Frontal cortex (tissue), 4 donors: ENCODE data around the gene ECSIT. TPM values are rescaled to one million over a fixed set of nuclear protein-coding genes. Genes with fewer than 3 reads are reported as not detected.

Source experiments
- DNase-seq, 2 donors: peaks; one replicate each; pipeline ENCODE4 v3.0.0; 2012; ENCODE audit warnings: low spot score in 2 of 2
- FAIRE-seq: peaks from 2 replicates; lab custom pipeline; 2012; peaks lifted over from hg19 to GRCh38; lab: Jason Lieb, UNC
- small RNA-seq: library from RNA; depleted of rRNA; stranded (forward); fragments of <200 nt; gene quantifications from one replicate; pipeline ENCODE3, GENCODE V24; 2014
- total RNA-seq: library from RNA; depleted of rRNA; stranded (reverse); fragments of >200 nt; gene quantifications from one replicate; pipeline ENCODE4 v1.2.3, GENCODE V29; 2014
- donor health status: control.
- donor health status: control.
- donor health status: control.

Gene ECSIT
- total RNA-seq, 1 donor from 2014 or later = 60.3 TPM

DNA sequence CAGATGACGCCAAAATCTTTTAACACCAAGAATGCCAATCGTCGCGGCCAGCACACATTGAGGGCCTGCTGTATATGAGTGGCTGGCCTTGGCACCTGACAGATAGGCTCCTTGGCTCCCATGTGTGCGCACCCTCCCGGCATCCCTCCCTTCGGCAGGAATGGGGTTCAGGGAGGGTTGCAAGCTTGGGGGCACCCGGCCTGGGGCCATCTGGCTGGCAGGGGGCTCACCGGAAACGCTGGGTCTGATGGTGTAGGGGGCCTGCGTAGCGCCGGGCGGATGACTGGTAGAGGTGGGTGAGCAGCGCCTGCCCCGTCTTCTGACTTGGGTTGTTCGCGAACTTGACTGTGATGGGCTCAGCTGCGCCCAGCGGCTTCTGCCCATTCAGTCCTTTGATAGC lies 71.1 kb downstream of the ECSIT start:
- FAIRE-seq (no peak), DNase-seq (no peak)

DNA sequence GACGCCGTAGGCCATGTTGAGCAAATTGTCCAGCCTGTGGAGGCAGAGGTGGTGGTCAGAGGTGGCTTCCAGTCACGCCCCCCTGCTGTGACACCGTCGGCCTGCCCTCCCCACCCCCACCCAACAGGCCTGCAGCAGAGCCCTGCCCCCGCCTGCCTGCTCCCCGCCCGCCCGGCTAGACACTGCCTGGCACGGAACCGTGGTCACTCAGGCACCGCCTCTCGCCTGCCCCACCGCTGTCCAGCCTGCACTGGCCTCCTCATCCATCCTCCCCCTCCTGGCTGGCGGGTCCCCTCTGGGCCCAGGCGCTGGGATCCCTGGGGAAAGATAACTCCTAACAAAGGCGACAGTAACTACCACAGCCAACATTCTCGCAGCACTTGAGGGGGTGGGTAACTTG lies 71.8 kb downstream of the ECSIT start:
- DNase-seq (peak; percentile 78 to 86), FAIRE-seq (no peak)

DNA sequence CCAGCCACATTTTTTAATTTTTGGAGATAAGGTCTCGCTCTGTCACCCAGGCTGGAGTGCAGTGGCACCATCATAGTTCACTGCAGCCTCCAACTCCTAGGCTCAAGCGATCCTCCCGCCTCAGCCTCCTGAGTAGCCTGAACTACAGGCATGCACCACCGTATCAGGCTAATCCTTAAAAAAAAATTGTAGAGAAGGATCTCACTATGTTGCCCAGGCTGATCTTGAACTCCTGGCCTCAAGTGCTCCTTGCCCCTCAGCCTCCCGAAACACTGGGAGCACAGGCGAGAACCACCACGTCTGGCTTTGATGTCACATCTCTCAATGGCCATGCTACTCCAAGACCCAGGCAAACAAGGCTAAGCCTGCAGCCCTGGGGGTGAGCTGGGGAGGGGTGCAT lies 72.3 kb downstream of the ECSIT start:
- DNase-seq = no peak
- FAIRE-seq = no peak

Small RNA genes lying within 50 kb of the gene (small RNA-seq; reads per million reads assigned to genes)
- gene MIR7974 (0.15 reads per million), gene RN7SL833P (0.13 reads per million)

Other genes starting within 250 kb of the ECSIT start
- not detected for gene TSPAN16, start 233.0 kb downstream of the ECSIT start, total RNA-seq
- gene RAB3D, start 189.5 kb downstream of the ECSIT start, total RNA-seq = 21.6 TPM
- gene TMEM205, start 182.9 kb downstream of the ECSIT start, total RNA-seq = 27.7 TPM
- 2.9 TPM for gene CCDC159, start 182.6 kb downstream of the ECSIT start, total RNA-seq
- 30.6 TPM for gene PLPPR2, start 173.7 kb downstream of the ECSIT start, total RNA-seq
- 0.82 TPM for gene SWSAP1, start 154.5 kb downstream of the ECSIT start, total RNA-seq
- 3.3 TPM for gene EPOR, start 144.8 kb downstream of the ECSIT start, total RNA-seq
- gene RGL3, start 109.8 kb downstream of the ECSIT start, total RNA-seq = 0.41 TPM
- 0.41 TPM for gene ODAD3, start 94.0 kb downstream of the ECSIT start, total RNA-seq
- gene PRKCSH, start 93.5 kb downstream of the ECSIT start, total RNA-seq = 39.1 TPM
- gene ELAVL3, start 48.1 kb downstream of the ECSIT start, total RNA-seq = 98.2 TPM
- 16.3 TPM for gene ZNF653, start 23.3 kb downstream of the ECSIT start, total RNA-seq
- 1.2 TPM for gene CNN1, start 9.7 kb upstream of the ECSIT start, total RNA-seq
- 19.2 TPM for gene ELOF1, start 30.1 kb upstream of the ECSIT start, total RNA-seq
- 0.41 TPM for gene ACP5, start 48.5 kb upstream of the ECSIT start, total RNA-seq
- gene ZNF627, start 68.3 kb upstream of the ECSIT start, total RNA-seq = 106 TPM
- gene ZNF823, start 209.8 kb upstream of the ECSIT start, total RNA-seq = 26.9 TPM
- gene ZNF441, start 237.9 kb upstream of the ECSIT start, total RNA-seq = 38.3 TPM